Mesenchymal stem cell (in vitro differentiated cells and primary cell): ENCODE data around the gene THEM5.

Experiments
- DNase-seq: peaks from one replicate; pipeline ENCODE4 v3.0.0-alpha.2; 2013
- H2AFZ ChIP-seq: one replicate; pipeline ENCODE4 v1.6.1; 2013; ENCODE audit warnings: low read depth, mild to moderate bottlenecking, control low read depth, inconsistent platforms, low read length, moderate library complexity
- H2AK5ac ChIP-seq: 2 replicates; pipeline ENCODE4 v1.6.1; 2013; ENCODE audit warnings: low read length, moderate library complexity, mild to moderate bottlenecking, inconsistent platforms; ENCODE audit not compliant: severe bottlenecking
- H2BK120ac ChIP-seq: one replicate; pipeline ENCODE4 v1.6.1; 2013; ENCODE audit warnings: low read depth, mild to moderate bottlenecking, inconsistent platforms, low read length, moderate library complexity
- H2BK12ac ChIP-seq, 2 experiments: one replicate each; pipeline ENCODE4 v1.6.1; 2013; ENCODE audit warnings: inconsistent platforms in 2 of 2, low read length in 2 of 2, mild to moderate bottlenecking in 2 of 2, moderate library complexity in 2 of 2, control low read depth in 1 of 2
- H2BK15ac ChIP-seq: one replicate; pipeline ENCODE4 v1.6.1; 2013; ENCODE audit warnings: mild to moderate bottlenecking, low read depth, inconsistent platforms; ENCODE audit not compliant: poor library complexity, severe bottlenecking
- H2BK5ac ChIP-seq: 2 replicates; pipeline ENCODE4 v1.6.1; 2013; ENCODE audit warnings: low read depth, mild to moderate bottlenecking, low read length, control low read depth, inconsistent platforms; ENCODE audit not compliant: poor library complexity, severe bottlenecking
- H3K14ac ChIP-seq, 2 experiments: one replicate each; pipeline ENCODE4 v1.6.1; 2013; ENCODE audit warnings: inconsistent platforms in 2 of 2, low read length in 2 of 2, control low read depth in 1 of 2, mild to moderate bottlenecking in 1 of 2, moderate library complexity in 1 of 2
- H3K18ac ChIP-seq, 2 experiments: one replicate each; pipeline ENCODE4 v1.6.1; 2013; ENCODE audit warnings: inconsistent platforms in 2 of 2, low read length in 2 of 2, control low read depth in 1 of 2, low read depth in 1 of 2, mild to moderate bottlenecking in 1 of 2
- H3K23ac ChIP-seq, 2 experiments: one replicate each; pipeline ENCODE4 v1.6.1; 2013; ENCODE audit warnings: inconsistent platforms in 2 of 2, low read length in 2 of 2, mild to moderate bottlenecking in 2 of 2, moderate library complexity in 2 of 2, control low read depth in 1 of 2
- H3K27ac ChIP-seq: 2 replicates; pipeline ENCODE4 v1.5.1; 2013; ENCODE audit warnings: mild to moderate bottlenecking, moderate library complexity, low read length, control low read depth, inconsistent platforms; ENCODE audit not compliant: poor library complexity, severe bottlenecking
- H3K27me3 ChIP-seq, 2 experiments: 2 replicates each; pipeline versions ENCODE4 v1.6.1 to v1.7.0; 2013; ENCODE audit warnings: low read length in 2 of 2, mild to moderate bottlenecking in 2 of 2, moderate library complexity in 2 of 2, control low read depth in 1 of 2, inconsistent platforms in 1 of 2; ENCODE audit not compliant: control insufficient read depth in 1 of 2, insufficient read depth in 1 of 2
- H3K36me3 ChIP-seq, 2 experiments: 2 replicates each; pipeline versions ENCODE4 v1.6.1 to v1.7.0; 2013; ENCODE audit warnings: low read length in 2 of 2, control low read depth in 1 of 2, inconsistent platforms in 1 of 2, low read depth in 1 of 2, mild to moderate bottlenecking in 1 of 2; ENCODE audit not compliant: insufficient read depth in 2 of 2, control insufficient read depth in 1 of 2
- H3K4ac ChIP-seq, 2 experiments: one replicate each; pipeline ENCODE4 v1.6.1; 2013; ENCODE audit warnings: inconsistent platforms in 2 of 2, low read length in 2 of 2, mild to moderate bottlenecking in 2 of 2, moderate library complexity in 2 of 2, control low read depth in 1 of 2, low read depth in 1 of 2
- H3K4me1 ChIP-seq: 2 replicates; pipeline ENCODE4 v1.6.1; 2013; ENCODE audit warnings: low read depth, low read length, control low read depth; ENCODE audit not compliant: control insufficient read depth, insufficient read depth
- H3K4me2 ChIP-seq: 2 replicates; pipeline ENCODE4 v1.6.1; 2013; ENCODE audit warnings: low read length, mild to moderate bottlenecking, inconsistent platforms; ENCODE audit not compliant: poor library complexity, severe bottlenecking
- H3K4me3 ChIP-seq, 2 experiments: 2 replicates each; pipeline versions ENCODE4 v1.5.1 to v1.7.0; 2013; ENCODE audit warnings: low read length in 2 of 2, mild to moderate bottlenecking in 2 of 2, control low read depth in 1 of 2, low read depth in 1 of 2; ENCODE audit not compliant: insufficient read depth in 1 of 2
- H3K79me1 ChIP-seq: replicated peaks from 2 replicates; pipeline ENCODE4 v1.6.1; 2013; ENCODE audit warnings: mild to moderate bottlenecking, control low read depth, low read length, inconsistent platforms; ENCODE audit not compliant: poor library complexity, severe bottlenecking
- H3K9ac ChIP-seq: 2 replicates; pipeline ENCODE4 v1.7.0; 2013; ENCODE audit warnings: mild to moderate bottlenecking, low read length, moderate library complexity
- H3K9me3 ChIP-seq: 2 replicates; pipeline ENCODE4 v1.7.0; 2013; ENCODE audit warnings: mild to moderate bottlenecking, low read length; ENCODE audit not compliant: control insufficient read depth
- H4K8ac ChIP-seq: one replicate; pipeline ENCODE4 v1.6.1; 2013; ENCODE audit warnings: inconsistent platforms, mild to moderate bottlenecking, low read length, moderate library complexity
- H4K91ac ChIP-seq: one replicate; pipeline ENCODE4 v1.6.1; 2013; ENCODE audit warnings: mild to moderate bottlenecking, low read length, inconsistent platforms
- WGBS: methylation state at CpG from one replicate; pipeline ENCODE4 v1.1.7; 2013; ENCODE audit warnings: mixed read lengths; 5-methylcytosine and 5-hydroxymethylcytosine counted together

THEM5 gene

DNA sequence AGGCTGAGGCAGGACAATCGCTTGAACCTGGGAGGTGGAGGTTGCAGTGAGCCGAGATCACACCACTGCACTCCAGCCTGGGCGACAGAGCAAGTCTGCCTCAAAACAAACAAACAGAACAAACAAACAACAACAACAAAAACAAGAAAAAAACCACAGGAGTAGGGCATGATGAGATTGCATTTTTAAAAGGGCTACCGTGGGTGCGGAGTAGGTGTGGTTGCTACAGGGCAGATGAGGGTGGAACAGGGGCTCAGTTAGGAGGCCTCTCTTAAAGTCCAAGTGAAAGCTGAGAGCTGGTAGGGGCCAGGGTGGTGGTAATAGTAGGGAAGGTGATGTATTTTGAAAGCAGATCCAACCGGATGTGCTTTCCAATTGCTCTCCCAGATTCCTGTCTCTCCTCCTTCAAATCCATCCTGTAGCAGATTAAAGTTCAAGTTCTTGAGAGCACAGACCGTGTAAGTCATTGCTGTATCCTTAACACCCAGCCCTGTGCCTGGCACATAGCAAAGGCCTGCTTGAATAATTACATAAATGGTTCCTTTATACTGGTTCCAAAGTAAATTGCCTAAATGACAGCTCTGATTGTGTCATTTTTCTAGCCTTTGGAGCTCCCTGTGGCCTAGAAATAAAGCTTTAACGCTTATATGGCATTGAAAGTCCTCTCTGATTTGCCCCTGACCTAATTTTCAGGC lies 44.1 kb downstream of the THEM5 start:
- Histone ChIP-seq H3K4me1 (no peaks in the 10 kb centered on the region), H3K9me3 (no peaks in the 10 kb centered on the region), H3K4me3 (no peak overlapping the region), H4K91ac (no peak overlapping the region), H3K79me1 (no peaks in the 10 kb centered on the region), H3K36me3 (no peaks in the 10 kb centered on the region), H2BK15ac (no peak overlapping the region), H2BK12ac (no peak overlapping the region), H3K27ac (no peak overlapping the region), H4K8ac (no peak overlapping the region), H3K4ac (no peak overlapping the region), H3K23ac (no peak overlapping the region), H3K4me2 (no peak overlapping the region), H2AFZ (no peak overlapping the region), H2BK120ac (no peak overlapping the region), H2BK5ac (no peak overlapping the region), H3K14ac (no peak overlapping the region), H2AK5ac (no peak overlapping the region), H3K27me3 (peaks cover 58 to 72% of the 10 kb centered on the region in 2 experiments), H3K9ac (no peak overlapping the region), H3K18ac (no peak overlapping the region)
- no peak for DNase-seq
- WGBS, result 82% methylated on average over 8 of the region's 8 CpGs

DNA sequence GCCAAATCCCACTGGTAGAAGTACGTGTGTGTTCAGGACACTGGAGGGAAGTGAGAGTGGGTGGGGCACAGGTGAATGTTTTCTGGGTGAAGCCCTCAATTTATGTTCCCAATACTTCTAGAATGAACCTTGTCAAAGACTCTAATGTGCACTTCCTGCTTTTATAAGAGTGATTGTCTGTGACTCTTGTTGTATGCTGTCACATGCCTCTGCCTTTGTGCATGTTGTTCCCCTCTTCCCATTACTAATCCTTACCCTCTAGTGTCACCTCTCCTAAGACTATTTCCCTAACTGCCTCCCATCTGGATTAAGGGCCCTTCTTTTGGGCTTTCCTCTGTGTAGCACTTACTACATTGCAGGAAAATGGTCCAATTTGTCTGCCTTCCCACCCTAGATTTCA lies 45.7 kb downstream of the THEM5 start:
- 86% methylated on average over 1 of the region's 1 CpG for WGBS
- Histone ChIP-seq H3K4ac (no peak overlapping the region), H2AFZ (no peak overlapping the region)

DNA sequence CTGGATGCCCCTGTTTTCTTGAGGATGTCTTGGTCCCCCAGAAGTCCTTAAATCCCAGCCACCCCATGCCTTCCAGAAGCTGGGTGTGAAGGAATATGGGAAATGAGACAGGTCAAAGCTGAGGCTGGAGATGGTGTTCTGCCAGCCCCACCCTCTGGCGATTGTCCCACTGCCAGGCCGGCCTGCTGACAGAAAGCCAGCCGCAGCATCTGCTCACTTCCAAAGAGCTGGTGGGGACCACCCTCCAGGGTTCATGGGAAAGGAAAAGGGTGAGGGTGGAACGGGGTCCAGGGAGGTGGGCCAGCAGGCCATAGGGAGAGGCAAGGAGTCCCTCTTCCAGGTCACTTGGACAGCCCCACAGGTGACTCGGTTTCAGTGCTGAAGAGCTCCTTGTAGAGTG lies 46.4 kb downstream of the THEM5 start:
- no peaks in the 10 kb centered on the region for H3K9me3 ChIP-seq
- H2BK12ac ChIP-seq, result no peak overlapping the region
- no peak overlapping the region for H4K8ac ChIP-seq
- no peak overlapping the region for H2AFZ ChIP-seq
- H3K4me1 ChIP-seq, result no peaks in the 10 kb centered on the region
- no peak for DNase-seq
- H3K9ac ChIP-seq, result no peak overlapping the region
- H3K14ac ChIP-seq, result no peak overlapping the region
- H3K4ac ChIP-seq, result no peak overlapping the region
- H2BK15ac ChIP-seq, result no peak overlapping the region
- WGBS, result 85% methylated on average over 5 of the region's 5 CpGs
- no peak overlapping the region for H2BK120ac ChIP-seq
- no peak overlapping the region for H4K91ac ChIP-seq
- H3K4me2 ChIP-seq, result no peak overlapping the region
- no peak overlapping the region for H3K27ac ChIP-seq
- no peak overlapping the region for H2BK5ac ChIP-seq
- H3K27me3 ChIP-seq, result peaks cover 66 to 75% of the 10 kb centered on the region in 2 experiments
- no peaks in the 10 kb centered on the region for H3K79me1 ChIP-seq
- H3K4me3 ChIP-seq, result no peak overlapping the region
- H3K23ac ChIP-seq, result no peak overlapping the region
- no peak overlapping the region for H2AK5ac ChIP-seq
- H3K18ac ChIP-seq, result no peak overlapping the region
- H3K36me3 ChIP-seq, result no peaks in the 10 kb centered on the region

More for the DNA sequence above, 45.7 kb downstream of the THEM5 start:
- Histone ChIP-seq H4K8ac (no peak overlapping the region), H3K23ac (no peak overlapping the region), H2BK120ac (no peak overlapping the region), H3K4me3 (no peak overlapping the region), H2BK5ac (no peak overlapping the region), H3K79me1 (no peaks in the 10 kb centered on the region), H2AK5ac (no peak overlapping the region), H3K14ac (no peak overlapping the region), H4K91ac (no peak overlapping the region), H3K27me3 (peaks cover 61 to 73% of the 10 kb centered on the region in 2 experiments), H2BK12ac (no peak overlapping the region), H3K9me3 (no peaks in the 10 kb centered on the region), H3K27ac (no peak overlapping the region), H2BK15ac (no peak overlapping the region), H3K9ac (no peak overlapping the region), H3K18ac (no peak overlapping the region), H3K4me1 (no peaks in the 10 kb centered on the region), H3K36me3 (no peaks in the 10 kb centered on the region), H3K4me2 (no peak overlapping the region)
- no peak for DNase-seq

DNA sequence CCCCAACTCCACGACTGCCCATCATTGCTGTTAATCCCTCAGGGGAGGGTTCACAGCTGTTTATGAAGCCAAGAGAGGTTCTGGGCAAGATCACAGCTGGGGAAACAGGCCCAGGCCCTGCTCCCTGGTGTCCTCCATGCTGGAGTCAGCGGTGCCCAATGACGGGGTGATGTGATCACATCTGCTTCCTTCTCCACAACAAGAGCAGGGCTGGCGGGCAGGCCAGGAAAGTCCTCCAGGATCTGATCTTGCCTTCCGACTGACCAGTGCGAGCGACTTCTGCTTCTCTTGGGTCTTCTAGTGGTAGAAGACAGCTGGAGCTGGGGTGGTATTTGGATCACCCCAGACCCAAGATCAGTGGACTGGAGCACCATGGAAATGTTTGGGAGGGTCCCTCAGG lies 47.3 kb downstream of the THEM5 start:
- peaks cover 76 to 83% of the 10 kb centered on the region in 2 experiments for H3K27me3 ChIP-seq
- no peak overlapping the region for H2AFZ ChIP-seq
- no peak for DNase-seq
- H3K36me3 ChIP-seq, result no peaks in the 10 kb centered on the region
- no peak overlapping the region for H3K4ac ChIP-seq
- no peak overlapping the region for H4K91ac ChIP-seq
- H4K8ac ChIP-seq, result no peak overlapping the region
- no peak overlapping the region for H2BK15ac ChIP-seq
- H3K4me3 ChIP-seq, result no peak overlapping the region
- H3K14ac ChIP-seq, result no peak overlapping the region
- no peak overlapping the region for H2BK5ac ChIP-seq
- no peak overlapping the region for H3K27ac ChIP-seq
- no peak overlapping the region for H3K18ac ChIP-seq
- no peak overlapping the region for H3K23ac ChIP-seq
- H3K9me3 ChIP-seq, result no peaks in the 10 kb centered on the region
- no peak overlapping the region for H2BK120ac ChIP-seq
- 90% methylated on average over 6 of the region's 7 CpGs for WGBS
- H3K4me2 ChIP-seq, result no peak overlapping the region
- H3K9ac ChIP-seq, result no peak overlapping the region
- H3K79me1 ChIP-seq, result no peaks in the 10 kb centered on the region
- no peak overlapping the region for H2BK12ac ChIP-seq
- no peak overlapping the region for H2AK5ac ChIP-seq
- no peaks in the 10 kb centered on the region for H3K4me1 ChIP-seq
